WTC11 (cell line): ENCODE results near the gene PPP3CB.

Experiments
- ATF6 ChIP-seq: sonication (generic); formaldehyde crosslinking; IDR thresholded peaks from 2 replicates; pipeline ENCODE4 v1.8.1; 2023; ENCODE audit warnings: mild to moderate bottlenecking, missing genetic modification reagents
- CTCF ChIP-seq: fragments of 200-600 bp; IDR thresholded peaks from 2 replicates; pipeline ENCODE4 v1.8.0; 2022; ENCODE audit warnings: antibody characterized with exemption

- no peak for TF ChIP-seq CTCF
- no peak for TF ChIP-seq ATF6
Measured at GRCh38 chr10:73449113-73449512, 46.7 kb downstream of the PPP3CB start.
